Heart left ventricle (tissue), 13 donors: Measurements from ENCODE around the gene TAPBPL.

Experiments used
- POLR2A ChIP-seq, 2 donors: fragments of 450-650 bp; IDR thresholded peaks; one replicate each; pipeline ENCODE4 v1.6.1; 2017; ENCODE audit warnings: antibody characterized with exemption in 2 of 2, mild to moderate bottlenecking in 2 of 2, moderate library complexity in 2 of 2
- TF ChIP-seq, protein P1 (sequence below), 12 donors: fragments of 200-600 bp; sonication (generic) in 4 of 12; IDR thresholded peaks; one replicate each; pipeline versions ENCODE4 v1.5.0 to v1.8.0; 2018 to 2022; ENCODE audit warnings: antibody characterized with exemption in 12 of 12, mild to moderate bottlenecking in 5 of 12
- donor health status: ischemic (EF 13 %, LVEDD 7.1; RV severe dilation, severe dysfunction).
- donor health status: DM: no; HTN: yes; CAD: no.
- donor health status: DM: no; HTN: no; CAD: no.
- donor health status: ischemic (EF 25% LVEDD 6.9; RV normal size, moderate dysfunction).
- donor health status: ischemic (EF 25% LVEDD 5.7; RV mildly dilated, moderate dysfunction).
- donor health status: ischemic (EF 35%, LVEDD 5.7; RV mildly dilated, moderate dysfunction).
- donor health status: nonischemic (EF 11% LVEDD 7.7; RV severe dilation, severe dysfunction).
- donor health status: DM: yes; HTN: yes; CAD: no.
- donor health status: PGD.
- donor health status: ischemic (EF 29% LVEDD 5.4; RV normal size, mild dysfunction).
- donor health status: nonischemic (EF 23%, LVEDD 6.1; RV moderate dilation, normal function).

- no peak for TF ChIP-seq POLR2A (IDR thresholded peaks at IDR 0.05)
- TF ChIP-seq, protein P1, sequence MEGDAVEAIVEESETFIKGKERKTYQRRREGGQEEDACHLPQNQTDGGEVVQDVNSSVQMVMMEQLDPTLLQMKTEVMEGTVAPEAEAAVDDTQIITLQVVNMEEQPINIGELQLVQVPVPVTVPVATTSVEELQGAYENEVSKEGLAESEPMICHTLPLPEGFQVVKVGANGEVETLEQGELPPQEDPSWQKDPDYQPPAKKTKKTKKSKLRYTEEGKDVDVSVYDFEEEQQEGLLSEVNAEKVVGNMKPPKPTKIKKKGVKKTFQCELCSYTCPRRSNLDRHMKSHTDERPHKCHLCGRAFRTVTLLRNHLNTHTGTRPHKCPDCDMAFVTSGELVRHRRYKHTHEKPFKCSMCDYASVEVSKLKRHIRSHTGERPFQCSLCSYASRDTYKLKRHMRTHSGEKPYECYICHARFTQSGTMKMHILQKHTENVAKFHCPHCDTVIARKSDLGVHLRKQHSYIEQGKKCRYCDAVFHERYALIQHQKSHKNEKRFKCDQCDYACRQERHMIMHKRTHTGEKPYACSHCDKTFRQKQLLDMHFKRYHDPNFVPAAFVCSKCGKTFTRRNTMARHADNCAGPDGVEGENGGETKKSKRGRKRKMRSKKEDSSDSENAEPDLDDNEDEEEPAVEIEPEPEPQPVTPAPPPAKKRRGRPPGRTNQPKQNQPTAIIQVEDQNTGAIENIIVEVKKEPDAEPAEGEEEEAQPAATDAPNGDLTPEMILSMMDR (IDR thresholded peaks at IDR 0.05): peak; percentile 79 to 97 (median 92)
These were observed 28.4 kb upstream of the TAPBPL start for GRCh38 chr12:6423267-6424007.
